ENCODE measurements around the gene STARD3.

DNA sequence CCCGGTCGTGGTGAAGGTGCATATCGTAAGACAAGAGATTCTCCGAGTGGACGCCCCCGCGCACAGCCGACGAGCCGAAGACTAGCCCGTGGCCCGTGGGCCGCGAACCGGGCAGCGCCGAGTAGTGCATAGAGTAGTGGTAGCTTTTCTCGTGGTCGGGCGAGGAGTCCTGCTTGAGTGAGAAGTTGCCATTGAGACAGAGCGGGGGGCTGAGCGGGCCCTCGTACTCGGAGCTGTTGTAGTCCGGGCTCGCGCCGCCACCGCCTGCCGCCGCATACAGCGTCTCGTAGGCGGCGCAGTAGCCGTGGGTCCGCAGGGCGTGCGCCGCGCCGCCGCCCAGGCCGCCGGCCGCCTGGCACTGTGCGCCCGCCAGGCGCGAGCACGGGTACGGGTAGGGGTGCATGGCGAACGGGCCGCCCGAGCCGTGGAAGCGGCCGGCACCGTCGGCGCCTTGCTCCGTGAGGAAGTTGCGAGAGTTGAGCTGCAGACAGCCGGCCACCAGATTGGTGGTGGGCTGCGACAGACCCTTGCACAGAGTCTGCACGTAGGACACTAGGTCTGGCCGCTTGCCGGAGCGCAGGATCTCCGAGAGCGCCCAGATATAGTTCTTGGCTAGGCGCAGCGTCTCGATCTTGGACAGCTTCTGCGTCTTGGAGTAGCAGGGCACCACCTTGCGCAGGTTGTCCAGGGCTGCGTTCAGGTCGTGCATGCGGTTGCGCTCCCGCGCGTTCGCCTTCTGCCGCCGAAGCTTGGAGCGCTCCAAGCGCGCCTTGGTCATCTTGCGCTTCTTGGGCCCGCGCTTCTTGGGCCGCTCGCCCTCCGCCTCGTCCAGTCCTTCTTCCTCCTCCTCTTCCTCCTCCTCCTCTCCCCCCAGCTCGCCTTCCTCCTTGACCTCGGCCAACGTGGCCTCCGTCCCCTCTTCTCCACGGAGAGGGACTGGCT is 31.2 kb upstream of the STARD3 start:
- TF ChIP-seq SATB2 (CRISPR knock-in tag; IDR thresholded peaks at IDR 0.05) (no peak), ZBTB7A (CRISPR knock-in tag; IDR thresholded peaks at IDR 0.05) (no peak), ASH2L (IDR thresholded peaks at IDR 0.05; ENCODE audit: insufficient read length, low read depth, low read length) (no peak), SCMH1 (CRISPR knock-in tag; IDR thresholded peaks at IDR 0.05; ENCODE audit: borderline replicate concordance) (no peak), ZNF746 (CRISPR knock-in tag; IDR thresholded peaks at IDR 0.05) (no peak), POLR2A (IDR thresholded peaks at IDR 0.05; ENCODE audit: insufficient read depth in 1 of 2, low read depth in 2 of 2, low read length in 2 of 2) (no peak)
- TF ChIP-seq, protein P1, sequence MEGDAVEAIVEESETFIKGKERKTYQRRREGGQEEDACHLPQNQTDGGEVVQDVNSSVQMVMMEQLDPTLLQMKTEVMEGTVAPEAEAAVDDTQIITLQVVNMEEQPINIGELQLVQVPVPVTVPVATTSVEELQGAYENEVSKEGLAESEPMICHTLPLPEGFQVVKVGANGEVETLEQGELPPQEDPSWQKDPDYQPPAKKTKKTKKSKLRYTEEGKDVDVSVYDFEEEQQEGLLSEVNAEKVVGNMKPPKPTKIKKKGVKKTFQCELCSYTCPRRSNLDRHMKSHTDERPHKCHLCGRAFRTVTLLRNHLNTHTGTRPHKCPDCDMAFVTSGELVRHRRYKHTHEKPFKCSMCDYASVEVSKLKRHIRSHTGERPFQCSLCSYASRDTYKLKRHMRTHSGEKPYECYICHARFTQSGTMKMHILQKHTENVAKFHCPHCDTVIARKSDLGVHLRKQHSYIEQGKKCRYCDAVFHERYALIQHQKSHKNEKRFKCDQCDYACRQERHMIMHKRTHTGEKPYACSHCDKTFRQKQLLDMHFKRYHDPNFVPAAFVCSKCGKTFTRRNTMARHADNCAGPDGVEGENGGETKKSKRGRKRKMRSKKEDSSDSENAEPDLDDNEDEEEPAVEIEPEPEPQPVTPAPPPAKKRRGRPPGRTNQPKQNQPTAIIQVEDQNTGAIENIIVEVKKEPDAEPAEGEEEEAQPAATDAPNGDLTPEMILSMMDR (CRISPR knock-in tag; IDR thresholded peaks at IDR 0.05) = no peak
- TF ChIP-seq, protein P2, sequence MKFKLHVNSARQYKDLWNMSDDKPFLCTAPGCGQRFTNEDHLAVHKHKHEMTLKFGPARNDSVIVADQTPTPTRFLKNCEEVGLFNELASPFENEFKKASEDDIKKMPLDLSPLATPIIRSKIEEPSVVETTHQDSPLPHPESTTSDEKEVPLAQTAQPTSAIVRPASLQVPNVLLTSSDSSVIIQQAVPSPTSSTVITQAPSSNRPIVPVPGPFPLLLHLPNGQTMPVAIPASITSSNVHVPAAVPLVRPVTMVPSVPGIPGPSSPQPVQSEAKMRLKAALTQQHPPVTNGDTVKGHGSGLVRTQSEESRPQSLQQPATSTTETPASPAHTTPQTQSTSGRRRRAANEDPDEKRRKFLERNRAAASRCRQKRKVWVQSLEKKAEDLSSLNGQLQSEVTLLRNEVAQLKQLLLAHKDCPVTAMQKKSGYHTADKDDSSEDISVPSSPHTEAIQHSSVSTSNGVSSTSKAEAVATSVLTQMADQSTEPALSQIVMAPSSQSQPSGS (CRISPR knock-in tag; IDR thresholded peaks at IDR 0.05) = no peak
- TF ChIP-seq, protein P3, sequence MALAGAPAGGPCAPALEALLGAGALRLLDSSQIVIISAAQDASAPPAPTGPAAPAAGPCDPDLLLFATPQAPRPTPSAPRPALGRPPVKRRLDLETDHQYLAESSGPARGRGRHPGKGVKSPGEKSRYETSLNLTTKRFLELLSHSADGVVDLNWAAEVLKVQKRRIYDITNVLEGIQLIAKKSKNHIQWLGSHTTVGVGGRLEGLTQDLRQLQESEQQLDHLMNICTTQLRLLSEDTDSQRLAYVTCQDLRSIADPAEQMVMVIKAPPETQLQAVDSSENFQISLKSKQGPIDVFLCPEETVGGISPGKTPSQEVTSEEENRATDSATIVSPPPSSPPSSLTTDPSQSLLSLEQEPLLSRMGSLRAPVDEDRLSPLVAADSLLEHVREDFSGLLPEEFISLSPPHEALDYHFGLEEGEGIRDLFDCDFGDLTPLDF (CRISPR knock-in tag; IDR thresholded peaks at IDR 0.05) = no peak

Measured in HepG2 (cell line).